GM18951 (cell line): Measurements from ENCODE around the gene ZDHHC7.

Experiments used
- POLR2A ChIP-seq: IDR thresholded peaks from 4 replicates; pipeline ENCODE4 v1.6.1; 2011; ENCODE audit warnings: mild to moderate bottlenecking; ENCODE audit not compliant: insufficient read length, insufficient read depth; ENCODE audit errors: extremely low read depth
- in situ Hi-C: fragments of 300-500 bp; cut with MboI; formaldehyde crosslinking; loops from one replicate; pipeline ENCODE4 v1.12.0; 2022; ENCODE audit warnings: low sequenced_read_pairs, mixed read lengths, inconsistent platforms; ENCODE audit not compliant: unreplicated experiment

The ZDHHC7 gene

GRCh38 chr16:84965428-84966415 lies 45.6 kb downstream of the ZDHHC7 start:
- TF ChIP-seq POLR2A: no peak
- in situ Hi-C loops: loop anchor here (10.0 kb wide), 1 partner anchor 211 kb away; no protein-coding TSS in a partner anchor

- TF ChIP-seq POLR2A: no peak
- in situ Hi-C loops: loop anchor here (10.0 kb wide), 1 partner anchor 210 kb away; no protein-coding TSS in a partner anchor
Observed at GRCh38 chr16:84964386-84965128, 46.8 kb downstream of the ZDHHC7 start.

GRCh38 chr16:84963066-84963465 lies 48.3 kb downstream of the ZDHHC7 start:
- in situ Hi-C loops: loop anchor here (10.0 kb wide), 1 partner anchor 208 kb away; no protein-coding TSS in a partner anchor
- TF ChIP-seq POLR2A: no peak

- no peak for TF ChIP-seq POLR2A
- in situ Hi-C loops: loop anchor here (10.0 kb wide), 1 partner anchor 206 kb away; no protein-coding TSS in a partner anchor
Observed at GRCh38 chr16:84960942-84961341, 50.4 kb downstream of the ZDHHC7 start.

- no peak for TF ChIP-seq POLR2A
- in situ Hi-C loops: loop anchor here (10.0 kb wide), 1 partner anchor 205 kb away; no protein-coding TSS in a partner anchor
Observed at GRCh38 chr16:84959784-84960417, 51.4 kb downstream of the ZDHHC7 start.

- no peak for TF ChIP-seq POLR2A
- in situ Hi-C loops: no loop called here
Observed at GRCh38 chr16:84959045-84959576, 52.2 kb downstream of the ZDHHC7 start.

GRCh38 chr16:84957792-84958191 lies 53.5 kb downstream of the ZDHHC7 start:
- in situ Hi-C loops: no loop called here

GRCh38 chr16:84957192-84957591 lies 54.1 kb downstream of the ZDHHC7 start:
- in situ Hi-C loops: no loop called here
- no peak for TF ChIP-seq POLR2A

More at GRCh38 chr16:84957792-84958191, 53.5 kb downstream of the ZDHHC7 start:
- no peak for TF ChIP-seq POLR2A

GRCh38 chr16:84955427-84955826 lies 55.9 kb downstream of the ZDHHC7 start:
- TF ChIP-seq POLR2A: no peak
- in situ Hi-C loops: no loop called here

GRCh38 chr16:84953190-84953746 lies 58.1 kb downstream of the ZDHHC7 start:
- TF ChIP-seq POLR2A: no peak
- in situ Hi-C loops: no loop called here

GRCh38 chr16:84952335-84953189 lies 58.8 kb downstream of the ZDHHC7 start:
- no peak for TF ChIP-seq POLR2A
- in situ Hi-C loops: no loop called here
